ENCODE results near the gene RPS25.
"Not testable (repeated sequence)": the region's sequence is repeated elsewhere in the genome, so short reads cannot be mapped to it uniquely, and the experiment has no call there.

The RPS25 gene

DNA sequence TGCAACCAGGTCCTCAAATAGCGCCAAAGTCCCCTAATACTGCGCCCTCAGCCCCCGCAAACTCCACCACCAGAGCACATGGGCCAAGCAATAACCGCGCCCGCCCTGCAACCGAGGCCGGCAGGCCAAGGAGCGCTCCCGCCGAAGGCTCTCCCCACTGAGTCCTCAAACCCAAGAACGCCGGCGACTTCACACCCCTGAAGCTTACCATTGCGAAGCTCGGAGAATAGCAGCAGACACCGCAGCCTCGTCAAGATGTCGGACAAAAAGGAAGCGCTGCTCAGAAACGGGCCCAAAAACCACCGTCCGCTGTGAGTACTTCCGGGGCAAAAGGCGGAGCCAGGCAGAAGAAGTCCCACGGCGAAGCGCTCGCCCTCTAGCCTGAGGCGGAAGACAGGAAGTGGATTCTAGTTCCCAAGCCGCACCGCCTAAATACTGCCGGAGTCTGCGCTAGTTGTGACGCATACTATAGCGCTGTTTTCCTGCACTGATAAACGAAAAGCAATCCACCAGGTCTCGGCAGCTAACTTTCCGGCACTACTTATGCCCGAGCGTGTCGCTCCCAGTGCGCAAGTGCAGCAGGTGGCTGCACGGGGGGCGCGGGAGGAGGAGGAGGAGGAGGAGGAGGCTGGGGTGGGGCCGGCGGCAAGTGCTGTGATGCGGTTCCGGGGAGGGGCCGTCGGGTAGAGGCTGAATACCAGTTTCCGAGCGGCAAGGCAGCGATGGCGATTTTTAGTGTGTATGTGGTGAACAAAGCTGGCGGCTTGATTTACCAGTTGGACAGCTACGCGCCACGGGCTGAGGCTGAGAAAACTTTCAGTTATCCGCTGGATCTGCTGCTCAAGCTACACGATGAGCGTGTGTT, at the start of gene RPS25, which contains the start of gene TRAPPC4:
Gene RPS25 (minus strand): TSS at position 270 of the 865 bp plus-strand sequence. CDS start 59 bp downstream, at position 211.
Gene TRAPPC4 (plus strand): TSS at position 693 of the 865 bp plus-strand sequence. CDS start 30 bp downstream, at position 723.
- peak; percentile 91 for DNase-seq (ENCODE audit: low read depth)

DNA sequence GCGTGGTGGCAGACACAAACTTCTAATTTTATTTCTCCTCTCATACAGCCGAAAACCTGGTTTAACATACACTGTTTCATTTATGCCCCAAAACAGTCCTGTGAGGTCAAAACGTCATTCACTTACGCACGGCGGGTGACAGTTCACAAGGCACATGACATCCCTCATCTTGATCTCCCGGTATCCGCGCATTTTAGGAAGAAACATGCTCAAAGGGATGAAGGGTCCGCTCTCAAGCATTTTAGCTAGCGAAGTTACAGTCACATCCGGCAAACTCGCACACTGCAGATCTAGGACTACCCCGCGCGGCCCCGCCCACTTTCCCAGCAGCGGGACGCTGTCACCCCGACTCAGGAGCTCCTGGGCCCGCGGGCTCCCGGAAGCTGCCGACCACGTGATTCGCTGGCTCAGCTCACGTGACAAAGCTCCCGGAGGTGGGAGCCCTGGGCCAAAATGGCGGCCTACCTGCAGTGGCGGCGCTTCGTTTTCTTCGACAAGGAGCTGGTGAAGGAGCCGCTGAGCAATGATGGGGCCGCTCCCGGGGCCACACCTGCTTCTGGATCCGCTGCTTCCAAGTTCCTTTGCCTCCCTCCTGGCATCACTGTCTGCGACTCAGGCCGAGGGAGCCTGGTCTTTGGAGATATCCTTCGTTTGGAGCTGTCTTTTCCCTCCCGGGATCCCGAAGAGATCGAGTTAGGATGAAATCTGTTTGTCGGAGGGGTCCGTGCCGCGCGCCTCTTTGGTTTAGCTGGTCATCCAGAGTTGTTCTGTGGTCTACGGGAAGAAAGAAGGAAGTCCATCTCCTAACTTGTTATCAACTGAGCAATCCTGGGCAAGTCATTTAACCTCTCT, 49.5 kb upstream of the RPS25 start, which contains the start of gene VPS11:
Gene VPS11 (plus strand): TSS at position 448 of the 852 bp plus-strand sequence. CDS start 6 bp downstream, at position 454.
- DNase-seq (ENCODE audit: low read depth) = peak; percentile 98

DNA sequence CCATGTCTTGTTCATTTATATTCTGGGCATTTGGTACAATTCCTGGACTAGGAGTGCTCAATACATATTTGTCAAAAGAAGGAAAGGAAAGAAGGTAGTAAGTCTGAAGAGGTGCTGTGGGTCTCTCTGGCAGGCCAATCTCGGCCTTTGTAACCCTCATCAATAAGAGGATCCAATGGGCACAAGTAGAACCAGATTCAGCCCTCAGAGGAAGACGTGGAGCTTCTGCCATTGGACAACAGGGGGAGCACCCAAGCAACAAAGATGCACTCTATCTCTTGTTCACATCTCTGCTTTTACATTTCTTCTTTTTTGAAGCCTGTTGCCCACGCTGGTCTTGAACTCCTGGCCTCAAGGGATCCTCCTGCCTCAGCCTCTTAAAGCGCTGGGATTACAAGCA, 47.2 kb upstream of the RPS25 start:
- peak; percentile 19 for DNase-seq (ENCODE audit: low read depth)

DNA sequence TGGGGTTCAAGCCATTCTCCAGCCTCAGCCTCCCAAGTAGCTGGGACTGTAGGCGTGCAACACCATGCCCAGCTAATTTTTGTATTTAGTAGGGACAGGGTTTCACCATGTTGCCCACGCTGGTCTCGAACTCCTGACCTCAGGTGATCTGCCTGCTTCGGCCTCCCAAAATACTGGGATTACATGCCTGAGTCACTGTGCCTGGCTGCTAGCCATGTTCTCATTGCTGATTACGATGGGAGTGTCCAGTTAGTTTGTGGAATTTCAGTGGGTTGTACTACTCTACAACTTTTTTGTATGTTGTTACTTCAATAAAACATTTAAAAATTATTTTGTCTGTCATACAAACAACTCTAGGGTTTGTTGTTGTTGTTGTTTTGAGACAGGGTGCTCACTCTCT, 44.6 kb upstream of the RPS25 start:
- no peak for DNase-seq (ENCODE audit: low read depth)

DNA sequence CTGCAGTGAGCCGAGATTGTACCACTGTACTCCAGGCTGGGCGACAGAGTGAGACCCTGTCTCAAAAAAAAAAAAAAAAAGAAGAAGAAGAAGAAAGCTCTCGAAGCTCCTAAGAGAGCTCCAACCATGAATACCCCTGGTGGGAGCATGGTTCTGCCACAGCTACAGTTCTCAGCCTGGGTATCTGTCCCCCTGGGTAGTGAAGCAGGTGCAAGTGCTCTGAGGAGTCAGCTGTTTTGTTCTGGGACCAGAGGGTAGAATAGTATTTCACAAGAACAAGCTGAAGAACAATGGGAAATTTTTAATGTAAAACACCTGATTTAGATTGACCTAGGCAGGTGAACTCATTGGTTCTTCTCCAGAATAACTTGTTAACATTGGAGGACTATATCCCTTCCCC, 43.1 kb upstream of the RPS25 start:
- DNase-seq (ENCODE audit: low read depth) = no peak

DNA sequence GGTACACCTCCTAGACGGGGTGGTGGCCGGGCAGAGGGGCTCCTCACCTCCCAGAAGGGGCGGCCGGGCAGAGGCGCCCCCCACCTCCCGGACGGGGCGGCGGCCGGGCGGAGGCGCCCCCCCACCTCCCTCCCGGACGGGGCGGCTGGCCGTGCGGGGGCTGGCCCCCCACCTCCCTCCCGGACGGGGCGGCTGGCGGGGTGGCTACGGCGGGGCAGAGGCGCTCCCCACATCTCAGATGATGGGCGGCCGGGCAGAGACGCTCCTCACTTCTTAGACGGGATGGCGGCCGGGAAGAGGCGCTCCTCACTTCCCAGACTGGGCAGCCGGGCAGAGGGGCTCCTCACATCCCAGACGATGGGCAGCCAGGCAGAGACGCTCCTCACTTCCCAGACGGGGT, 41.0 kb upstream of the RPS25 start:
- not testable (repeated sequence) for DNase-seq (ENCODE audit: low read depth)

DNA sequence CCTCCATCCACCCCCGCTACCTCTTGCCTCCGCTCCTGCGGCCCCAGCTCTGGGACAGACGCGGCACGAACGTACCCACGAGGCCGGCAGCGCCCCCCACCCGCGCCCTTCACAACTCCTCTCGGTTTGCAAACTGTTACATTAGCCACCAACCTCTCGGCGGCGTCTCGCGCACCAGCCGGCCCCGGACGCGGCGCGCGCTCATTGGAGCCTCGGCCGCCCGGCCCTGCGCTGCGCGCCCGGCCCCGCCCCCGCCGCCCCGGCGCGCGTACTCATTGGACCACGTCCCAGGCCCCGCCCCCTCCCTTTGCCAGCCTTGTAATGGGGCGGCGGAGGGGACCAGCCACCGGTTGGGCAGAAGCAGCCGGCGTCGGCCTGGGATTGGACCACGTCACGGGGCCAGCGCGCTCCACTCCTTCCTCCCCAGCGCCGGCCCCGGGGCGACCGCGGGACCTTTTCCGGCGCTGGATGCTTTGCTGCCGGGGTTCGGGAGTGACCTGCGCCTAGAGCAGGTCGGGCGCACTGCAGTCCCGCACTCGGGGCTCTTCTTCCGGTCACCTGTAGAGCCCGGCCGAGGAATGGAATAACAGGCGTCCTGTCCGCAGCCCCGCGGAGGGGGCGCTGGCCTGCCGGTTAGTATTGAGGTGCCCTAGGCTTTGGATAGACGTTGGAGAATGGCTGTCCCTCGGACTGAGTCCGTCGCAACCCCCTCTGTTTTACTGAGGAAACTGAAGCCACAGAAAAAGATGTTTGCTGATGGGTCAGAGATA, 39.0 kb upstream of the RPS25 start, which contains the start of gene HYOU1:
Gene HYOU1 (minus strand): TSS at position 206 of the 770 bp plus-strand sequence. CDS start 1,045 bp downstream, outside the sequence.
- DNase-seq (ENCODE audit: low read depth) = peak; percentile 100

DNA sequence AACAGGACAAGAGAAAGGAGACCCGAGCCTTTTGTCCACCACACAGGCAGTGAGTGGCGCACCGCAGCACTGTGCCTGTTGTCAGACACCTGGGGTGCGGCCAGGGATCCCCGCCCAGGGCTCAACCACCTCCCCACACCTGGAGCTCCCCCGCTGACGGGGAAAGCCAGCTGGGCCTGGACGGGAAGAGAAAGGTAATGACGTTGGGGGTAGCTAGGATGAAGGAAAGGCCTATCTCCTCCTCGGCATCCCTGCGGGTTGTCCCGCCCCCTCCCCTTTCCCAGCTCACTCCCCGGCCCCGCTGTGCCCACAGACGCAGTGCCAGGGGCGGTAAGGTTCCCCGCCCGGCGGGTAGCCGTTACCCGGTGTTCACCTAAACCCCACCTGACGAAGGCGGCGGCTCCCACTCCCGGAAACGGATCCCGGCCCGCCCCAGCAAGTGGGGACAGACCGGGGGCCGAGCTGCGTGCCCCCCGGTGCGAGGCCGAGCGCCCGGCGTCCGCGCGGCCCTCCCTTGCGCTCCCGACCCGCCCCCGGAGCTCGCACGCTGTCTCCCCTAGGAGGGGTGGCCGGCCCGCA, 38.4 kb upstream of the RPS25 start:
- DNase-seq (ENCODE audit: low read depth) = peak; percentile 25

DNA sequence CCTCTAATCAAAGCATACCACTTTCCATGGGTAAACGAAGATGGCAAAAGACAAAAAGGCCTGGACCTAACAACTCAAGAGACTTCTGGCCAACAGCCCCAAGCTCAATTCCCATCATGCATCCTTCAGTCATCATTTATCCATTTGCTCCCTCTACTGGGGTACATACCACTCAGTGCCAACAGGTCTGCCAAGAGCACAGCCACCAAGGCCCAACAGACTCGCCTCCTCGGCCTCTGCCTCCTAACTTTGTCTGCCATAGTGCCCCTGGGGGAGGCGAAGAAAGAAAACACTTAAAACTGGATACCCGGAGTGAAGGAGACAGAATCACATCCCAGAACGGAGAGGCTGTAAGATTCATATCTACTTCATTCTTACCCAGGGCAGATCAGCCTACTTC, 37.8 kb upstream of the RPS25 start:
- no peak for DNase-seq (ENCODE audit: low read depth)

DNA sequence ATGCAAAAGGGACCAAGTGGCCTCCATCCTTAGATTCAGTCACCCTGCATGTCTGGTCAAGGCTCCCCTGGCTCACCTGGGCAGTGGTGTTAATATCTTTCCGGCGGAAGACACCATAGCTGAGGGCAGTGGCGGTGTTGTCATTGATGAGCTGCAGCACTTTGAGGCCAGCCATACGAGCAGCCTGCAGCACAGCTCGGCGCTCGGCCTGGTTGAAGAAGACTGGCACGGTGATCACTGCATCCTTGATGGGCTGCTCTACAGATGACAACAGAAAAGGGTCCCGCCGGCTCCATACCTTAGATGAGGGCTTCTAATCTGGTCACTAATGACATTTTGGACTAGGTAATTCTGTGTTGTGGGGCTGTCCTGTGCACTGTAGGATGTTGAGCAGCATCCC, 36.3 kb upstream of the RPS25 start:
- no peak for DNase-seq (ENCODE audit: low read depth)

DNA sequence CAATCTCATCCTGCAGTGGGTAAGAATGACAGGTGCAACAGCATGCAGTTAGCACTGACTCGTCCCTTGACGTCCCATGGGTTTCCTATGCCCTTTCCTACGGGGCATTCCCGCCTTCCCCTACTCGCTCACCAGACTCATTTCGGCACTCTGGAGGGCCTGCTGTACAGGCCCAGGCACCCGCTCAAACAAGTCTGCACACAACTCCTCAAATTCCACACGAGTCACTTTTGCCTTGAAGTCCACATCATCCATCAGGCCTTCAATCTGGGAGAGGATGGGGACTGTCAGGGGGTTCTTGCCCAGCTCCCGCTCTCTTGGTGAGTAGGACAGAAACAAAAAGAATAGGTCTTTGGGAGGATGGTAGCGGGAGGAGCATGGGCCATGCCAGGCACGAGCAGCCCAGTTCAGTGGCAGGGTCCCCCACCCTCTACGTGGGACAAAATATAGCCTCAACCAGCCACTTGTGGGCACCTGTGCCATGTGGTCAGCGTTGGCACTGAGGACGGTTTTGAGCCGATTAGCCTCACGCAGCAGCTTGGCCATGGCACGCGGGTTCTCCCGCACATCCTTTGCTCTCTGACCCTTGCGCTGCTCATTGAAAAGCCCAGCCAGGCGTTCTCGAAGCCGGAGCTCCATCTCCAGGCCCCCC, 34.1 kb upstream of the RPS25 start:
- no peak for DNase-seq (ENCODE audit: low read depth)

DNA sequence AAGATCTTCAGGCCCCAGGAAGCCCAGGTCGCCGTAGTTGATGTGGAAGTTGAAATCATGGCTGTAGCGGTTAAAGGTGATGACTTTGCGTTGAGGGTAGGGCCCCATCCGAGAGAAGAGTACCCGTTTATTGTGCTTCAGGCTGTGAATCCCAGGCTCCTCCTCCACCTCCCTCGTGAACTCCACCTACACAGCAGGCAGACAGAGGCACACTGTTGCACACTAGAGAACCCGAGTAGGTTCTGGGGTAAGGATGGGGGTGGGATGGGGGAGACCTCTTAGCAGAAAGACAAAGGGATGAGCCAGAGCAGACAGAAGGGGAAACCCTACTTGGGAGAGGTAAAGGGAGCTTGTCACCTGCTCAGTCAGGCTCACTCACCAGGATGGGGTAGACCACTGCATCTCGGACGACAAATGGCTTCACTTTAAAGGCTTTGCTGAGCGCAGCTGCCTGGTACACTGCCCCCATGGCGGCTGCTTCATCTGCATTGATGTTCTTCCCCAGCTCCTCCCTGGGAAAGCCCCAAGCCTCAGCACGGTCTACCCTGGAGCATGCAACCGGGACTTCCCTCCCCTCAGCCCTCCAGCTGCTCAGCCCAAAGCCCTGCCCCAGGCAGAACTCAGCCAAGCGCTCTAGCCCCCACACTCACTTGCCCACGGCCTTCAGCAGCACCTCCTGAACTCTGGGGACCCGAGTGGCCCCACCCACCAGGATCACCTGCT, 33.5 kb upstream of the RPS25 start:
- DNase-seq (ENCODE audit: low read depth) = no peak

DNA sequence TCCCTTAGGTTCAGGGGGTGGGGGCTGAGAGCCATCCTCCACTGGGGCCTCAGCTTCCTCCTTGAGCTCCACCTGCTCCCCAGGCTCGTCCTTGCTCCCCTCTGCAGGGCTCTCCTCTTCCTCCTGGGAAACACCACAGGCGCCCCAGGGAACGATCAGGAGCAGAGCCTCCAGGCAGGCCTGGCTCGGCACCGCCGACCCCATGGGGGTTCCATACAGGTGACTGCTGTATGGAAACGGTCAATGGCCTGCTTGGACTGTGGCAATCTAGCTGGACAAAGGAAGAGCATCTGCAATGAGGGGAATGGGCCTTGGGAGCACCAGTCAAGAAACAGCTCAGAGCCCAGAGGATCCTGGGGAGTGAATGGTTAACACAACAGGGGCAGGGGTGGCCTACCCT, 30.9 kb upstream of the RPS25 start:
- DNase-seq (ENCODE audit: low read depth) = no peak

DNA sequence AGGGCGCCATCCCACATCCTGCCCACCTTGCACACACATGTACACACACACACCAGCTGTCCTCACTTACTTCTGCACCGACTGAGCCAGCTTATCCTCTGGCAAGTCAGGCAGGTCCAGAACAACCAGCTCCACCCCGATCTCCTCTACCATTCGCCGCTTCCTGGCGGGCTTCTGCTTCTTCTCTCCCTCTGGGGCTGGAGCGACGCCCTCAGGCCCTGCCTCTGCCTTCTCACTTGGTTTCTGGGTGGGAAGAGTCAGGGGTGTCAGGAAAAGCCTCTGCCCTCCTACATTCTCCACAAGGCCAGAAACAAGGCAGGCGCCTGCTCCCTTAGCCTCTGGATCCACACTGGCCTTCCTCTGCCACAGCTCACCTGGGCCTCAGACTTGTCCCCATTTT, 30.5 kb upstream of the RPS25 start:
- no peak for DNase-seq (ENCODE audit: low read depth)

DNA sequence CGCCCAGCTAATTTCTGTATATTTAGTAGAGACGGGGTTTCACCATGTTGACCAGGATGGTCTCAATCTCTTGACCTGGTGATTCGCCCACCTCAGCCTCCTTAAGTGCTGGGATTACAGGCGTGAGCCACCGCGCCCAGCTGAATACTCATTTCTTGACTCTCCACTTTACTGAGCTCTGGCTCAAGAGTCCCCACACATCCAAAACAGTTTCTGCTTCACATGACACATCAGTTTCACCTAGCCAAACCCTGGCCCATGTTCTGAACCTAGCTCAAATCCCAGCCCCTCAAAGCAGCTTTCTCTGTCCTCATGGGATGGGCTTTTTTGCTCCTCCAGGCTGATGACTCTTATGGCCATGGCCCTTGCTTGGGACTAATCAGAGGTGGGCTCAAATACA, 29.1 kb upstream of the RPS25 start:
- no peak for DNase-seq (ENCODE audit: low read depth)

DNA sequence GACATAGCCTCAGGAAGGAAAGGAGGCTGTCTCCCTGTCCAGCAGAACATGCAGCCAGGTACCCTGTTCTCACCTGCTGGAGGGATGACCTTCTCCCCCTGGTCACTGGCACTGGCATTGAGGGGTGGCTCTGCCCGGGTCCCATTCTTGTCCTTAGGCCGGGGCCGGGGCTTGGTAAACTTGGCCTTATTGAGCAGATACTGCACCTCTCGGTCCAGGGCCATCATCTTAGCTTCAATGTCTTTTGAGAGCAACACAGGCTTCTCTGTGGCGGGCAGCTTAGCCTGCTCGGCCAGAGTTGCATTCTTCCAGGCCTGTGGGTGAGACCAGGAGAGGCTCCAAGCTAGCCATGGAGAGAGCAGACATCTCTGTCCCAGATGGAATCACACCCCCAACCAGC, 28.3 kb upstream of the RPS25 start:
- no peak for DNase-seq (ENCODE audit: low read depth)

DNA sequence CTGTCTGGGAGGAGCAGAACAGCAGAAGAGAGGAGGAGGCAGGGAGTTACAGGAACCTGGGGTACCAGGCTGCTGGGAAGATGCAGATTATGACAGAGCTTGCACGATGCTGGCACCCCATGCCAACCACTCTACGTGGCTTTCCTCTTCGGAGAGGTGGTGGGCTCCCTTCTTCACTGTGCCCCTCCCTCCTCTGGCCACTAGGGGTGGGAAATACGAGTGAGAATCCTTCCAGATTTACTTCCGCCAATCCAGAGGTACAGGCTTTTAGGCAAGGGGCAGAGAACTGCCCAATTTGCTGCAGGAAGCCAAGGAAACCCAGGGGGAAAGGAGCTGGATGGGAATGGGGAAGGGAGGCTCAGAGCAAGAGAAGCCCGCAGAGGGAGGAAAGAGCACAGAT, 26.6 kb upstream of the RPS25 start:
- no peak for DNase-seq (ENCODE audit: low read depth)

DNA sequence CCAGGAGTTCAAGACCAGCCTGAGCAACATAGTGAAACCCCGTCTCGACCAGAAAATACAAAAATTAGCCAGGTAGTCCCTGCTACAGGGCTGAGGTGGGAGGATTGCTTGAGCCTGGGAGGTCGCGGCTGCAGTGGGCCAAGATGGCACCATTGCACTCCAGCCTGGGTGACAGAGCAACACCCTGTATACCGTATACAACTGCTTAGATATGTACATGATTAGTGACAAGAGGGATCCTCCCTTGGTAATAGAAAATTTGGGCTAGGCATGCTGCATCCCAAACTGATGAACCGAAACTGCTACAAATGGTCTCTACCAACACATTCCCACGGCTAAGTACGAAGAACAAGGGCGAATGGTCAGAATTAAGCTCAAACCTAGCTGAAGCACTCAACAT, 24.8 kb upstream of the RPS25 start:
- no peak for DNase-seq (ENCODE audit: low read depth)

DNA sequence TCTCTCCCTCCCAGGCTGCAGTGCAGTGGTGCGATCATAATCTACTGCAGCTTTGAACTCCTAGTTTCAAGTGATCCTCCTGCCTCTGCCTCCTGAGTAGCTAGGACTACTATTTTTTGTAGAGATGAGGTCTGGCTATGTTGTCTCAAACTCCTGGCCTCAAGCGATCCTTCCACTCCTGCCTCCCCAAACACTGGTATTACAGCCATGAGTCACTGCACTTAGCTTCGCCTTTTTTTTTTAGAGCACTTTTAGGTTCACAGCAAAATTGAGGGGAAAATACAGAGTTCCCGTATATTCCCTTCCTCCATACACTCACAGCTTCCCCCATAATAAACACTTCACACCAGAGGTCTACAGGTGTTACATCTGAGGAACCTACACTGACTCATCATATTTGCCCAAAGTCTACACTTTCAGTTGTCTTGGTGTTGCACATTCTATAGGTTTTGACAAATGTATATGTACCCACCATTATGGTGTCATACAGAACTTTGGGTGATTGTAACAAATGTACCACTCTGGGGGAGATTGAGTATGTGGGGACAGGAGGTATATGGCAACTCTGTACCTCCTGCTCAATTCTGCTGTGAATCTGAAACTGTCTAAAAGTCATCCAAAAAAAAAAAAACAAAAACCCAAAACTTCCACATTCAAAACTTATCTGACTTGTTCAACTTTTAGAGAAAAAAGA, 23.8 kb upstream of the RPS25 start:
- no peak for DNase-seq (ENCODE audit: low read depth)

DNA sequence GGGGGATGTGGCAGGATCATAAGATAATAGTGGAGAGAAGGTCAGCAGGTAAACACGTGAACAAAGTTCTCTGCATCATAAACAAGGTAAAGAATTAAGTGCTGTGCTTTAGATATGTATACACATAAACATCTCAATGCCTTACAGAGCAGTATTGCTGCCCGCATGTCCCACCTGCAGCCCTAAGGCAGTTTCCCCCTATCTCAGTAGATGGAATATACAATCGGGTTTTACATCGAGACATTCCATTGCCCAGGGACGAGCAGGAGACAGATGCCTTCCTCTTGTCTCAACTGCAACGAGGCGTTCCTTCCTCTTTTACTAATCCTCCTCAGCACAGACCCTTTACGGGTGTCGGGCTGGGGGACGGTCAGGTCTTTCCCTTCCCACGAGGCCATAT, 21.3 kb upstream of the RPS25 start:
- DNase-seq (ENCODE audit: low read depth) = not testable (repeated sequence)

Data from activated T-cell treated with anti-CD3 and anti-CD28 coated beads for 48 hours (primary cell).